ENCODE data around the gene MIXL1.
"Not testable (repeated sequence)": the region's sequence is repeated elsewhere in the genome, so short reads cannot be mapped to it uniquely, and the experiment has no call there.

MIXL1 gene

GRCh38 chr1:226195144-226195543, 28.3 kb upstream of the MIXL1 start:
- H3K4me1 ChIP-seq (ENCODE audit: low read length), result peaks cover 6% of the 10 kb centered on the region; the same call in 1 of the 2 replicates
- H3K9me3 ChIP-seq (ENCODE audit: insufficient read depth, low read length), result no peaks in the 10 kb centered on the region
- H3K4me3 ChIP-seq (ENCODE audit: low read length), result no peak overlapping the region
- no peaks in the 10 kb centered on the region for H3K36me3 ChIP-seq (replicated peaks; ENCODE audit: low read depth, low read length)
- H3K27ac ChIP-seq (ENCODE audit: low read length), result no peak overlapping the region
- H3K4me2 ChIP-seq (ENCODE audit: low read length), result no peak overlapping the region
- no peaks in the 10 kb centered on the region for H3K27me3 ChIP-seq (ENCODE audit: low read depth, low read length)
- H4K20me1 ChIP-seq (ENCODE audit: insufficient read depth, low read length), result no peaks in the 10 kb centered on the region
- H2AFZ ChIP-seq (ENCODE audit: low read depth, low read length), result no peak overlapping the region
- H3K9ac ChIP-seq (ENCODE audit: low read length), result no peak overlapping the region
- no peaks in the 10 kb centered on the region for H3K79me2 ChIP-seq (ENCODE audit: low read length)
- TF ChIP-seq CTCF (IDR thresholded peaks at IDR 0.05; ENCODE audit: low read depth, low read length) (no peak), EZH2phosphoT487 (IDR thresholded peaks at IDR 0.05; ENCODE audit: low read depth) (no peak)

GRCh38 chr1:226199971-226200370, 23.5 kb upstream of the MIXL1 start:
- no peaks in the 10 kb centered on the region for H4K20me1 ChIP-seq (ENCODE audit: insufficient read depth, low read length)
- H3K36me3 ChIP-seq (replicated peaks; ENCODE audit: low read depth, low read length), result no peaks in the 10 kb centered on the region
- no peak overlapping the region for H3K27ac ChIP-seq (ENCODE audit: low read length)
- no peak overlapping the region for H3K4me3 ChIP-seq (ENCODE audit: low read length)
- TF ChIP-seq CTCF (IDR thresholded peaks at IDR 0.05; ENCODE audit: low read depth, low read length) (no peak), EZH2phosphoT487 (IDR thresholded peaks at IDR 0.05; ENCODE audit: low read depth) (no peak)
- H3K27me3 ChIP-seq (ENCODE audit: low read depth, low read length), result no peaks in the 10 kb centered on the region
- H3K9ac ChIP-seq (ENCODE audit: low read length), result no peak overlapping the region
- H3K9me3 ChIP-seq (ENCODE audit: insufficient read depth, low read length), result no peaks in the 10 kb centered on the region
- peaks cover 8% of the 10 kb centered on the region; the same call in 1 of the 2 replicates for H3K4me1 ChIP-seq (ENCODE audit: low read length)
- H3K4me2 ChIP-seq (ENCODE audit: low read length), result no peak overlapping the region
- H2AFZ ChIP-seq (ENCODE audit: low read depth, low read length), result no peak overlapping the region
- no peaks in the 10 kb centered on the region for H3K79me2 ChIP-seq (ENCODE audit: low read length)

- H3K36me3 ChIP-seq (replicated peaks; ENCODE audit: low read depth, low read length), result no peaks in the 10 kb centered on the region
- no peaks in the 10 kb centered on the region for H4K20me1 ChIP-seq (ENCODE audit: insufficient read depth, low read length)
- no peak overlapping the region for H3K27ac ChIP-seq (ENCODE audit: low read length)
- no peak overlapping the region for H2AFZ ChIP-seq (ENCODE audit: low read depth, low read length)
- no peaks in the 10 kb centered on the region for H3K9me3 ChIP-seq (ENCODE audit: insufficient read depth, low read length)
- TF ChIP-seq CTCF (IDR thresholded peaks at IDR 0.05; ENCODE audit: low read depth, low read length) (peak; percentile 78), EZH2phosphoT487 (IDR thresholded peaks at IDR 0.05; ENCODE audit: low read depth) (no peak)
- no peaks in the 10 kb centered on the region for H3K79me2 ChIP-seq (ENCODE audit: low read length)
- 0 out of 2 replicates have a peak overlapping the region, but pooled peaks have one; percentile 21 for H3K4me2 ChIP-seq (ENCODE audit: low read length)
- no peaks in the 10 kb centered on the region for H3K27me3 ChIP-seq (ENCODE audit: low read depth, low read length)
- H3K9ac ChIP-seq (ENCODE audit: low read length), result no peak overlapping the region
- peaks cover 8% of the 10 kb centered on the region; the same call in 1 of the 2 replicates for H3K4me1 ChIP-seq (ENCODE audit: low read length)
- no peak overlapping the region for H3K4me3 ChIP-seq (ENCODE audit: low read length)
Measured at GRCh38 chr1:226201029-226201593, 22.4 kb upstream of the MIXL1 start.

- Histone ChIP-seq H3K79me2 (ENCODE audit: low read length) (no peaks in the 10 kb centered on the region), H4K20me1 (ENCODE audit: insufficient read depth, low read length) (no peaks in the 10 kb centered on the region), H3K27ac (ENCODE audit: low read length) (no peak overlapping the region), H3K4me2 (ENCODE audit: low read length) (no peak overlapping the region), H3K4me1 (ENCODE audit: low read length) (peaks cover 8% of the 10 kb centered on the region; the same call in 1 of the 2 replicates), H2AFZ (ENCODE audit: low read depth, low read length) (no peak overlapping the region), H3K4me3 (ENCODE audit: low read length) (no peak overlapping the region), H3K9ac (ENCODE audit: low read length) (no peak overlapping the region), H3K27me3 (ENCODE audit: low read depth, low read length) (0 out of 2 replicates have a peak, but pooled peaks cover 4% of the 10 kb centered on the region), H3K9me3 (ENCODE audit: insufficient read depth, low read length) (no peaks in the 10 kb centered on the region), H3K36me3 (replicated peaks; ENCODE audit: low read depth, low read length) (no peaks in the 10 kb centered on the region)
- no peak for TF ChIP-seq CTCF (IDR thresholded peaks at IDR 0.05; ENCODE audit: low read depth, low read length)
- TF ChIP-seq EZH2phosphoT487 (IDR thresholded peaks at IDR 0.05; ENCODE audit: low read depth), result no peak
Measured at GRCh38 chr1:226202246-226202645, 21.2 kb upstream of the MIXL1 start.

GRCh38 chr1:226202666-226203065, 20.8 kb upstream of the MIXL1 start:
- not testable (repeated sequence) for H3K79me2 ChIP-seq (ENCODE audit: low read length); H3K4me1 ChIP-seq (ENCODE audit: low read length); H3K4me3 ChIP-seq (ENCODE audit: low read length); H3K36me3 ChIP-seq (replicated peaks; ENCODE audit: low read depth, low read length); H3K27ac ChIP-seq (ENCODE audit: low read length); H3K4me2 ChIP-seq (ENCODE audit: low read length); H3K27me3 ChIP-seq (ENCODE audit: low read depth, low read length); H4K20me1 ChIP-seq (ENCODE audit: insufficient read depth, low read length); H3K9ac ChIP-seq (ENCODE audit: low read length); H2AFZ ChIP-seq (ENCODE audit: low read depth, low read length); H3K9me3 ChIP-seq (ENCODE audit: insufficient read depth, low read length)
